ENCODE measurements around the gene PYGO2. TPM values are rescaled to one million over a fixed set of nuclear protein-coding genes. Genes with fewer than 3 reads are reported as not detected.

PYGO2 gene
- total RNA-seq, 4 donors from 2014 or later = 13.4 to 23.9 (median 14.8) TPM

DNA sequence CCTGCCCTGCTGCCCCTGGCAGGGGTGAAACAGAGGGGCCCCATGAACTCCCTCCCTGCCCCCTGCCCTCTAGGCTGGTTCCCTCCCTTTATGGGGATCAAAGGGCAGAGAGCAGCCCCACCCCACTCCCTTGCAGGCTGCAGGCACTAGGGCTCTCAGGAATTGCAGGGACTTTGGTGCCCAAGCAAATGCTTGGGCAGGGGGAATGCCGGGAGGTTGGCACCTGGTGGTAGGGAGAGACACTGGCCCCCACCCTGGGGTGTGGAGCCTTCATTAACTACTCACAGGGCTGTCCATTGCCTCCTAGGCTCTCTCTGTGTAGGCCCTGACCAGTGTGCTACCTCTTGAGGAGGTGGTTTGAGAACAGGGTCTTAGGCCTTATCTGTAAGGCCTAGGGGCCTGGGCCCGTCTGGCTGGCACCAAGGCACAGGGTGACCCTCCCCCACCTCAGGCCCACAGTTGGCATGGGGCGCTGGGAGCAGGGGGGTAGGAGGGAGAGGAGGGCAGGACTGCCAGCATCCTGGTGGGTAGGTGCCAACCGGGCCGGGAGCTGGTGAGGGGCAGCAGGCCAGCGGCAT, 45.8 kb upstream of the PYGO2 start:
- TF ChIP-seq, protein P1, sequence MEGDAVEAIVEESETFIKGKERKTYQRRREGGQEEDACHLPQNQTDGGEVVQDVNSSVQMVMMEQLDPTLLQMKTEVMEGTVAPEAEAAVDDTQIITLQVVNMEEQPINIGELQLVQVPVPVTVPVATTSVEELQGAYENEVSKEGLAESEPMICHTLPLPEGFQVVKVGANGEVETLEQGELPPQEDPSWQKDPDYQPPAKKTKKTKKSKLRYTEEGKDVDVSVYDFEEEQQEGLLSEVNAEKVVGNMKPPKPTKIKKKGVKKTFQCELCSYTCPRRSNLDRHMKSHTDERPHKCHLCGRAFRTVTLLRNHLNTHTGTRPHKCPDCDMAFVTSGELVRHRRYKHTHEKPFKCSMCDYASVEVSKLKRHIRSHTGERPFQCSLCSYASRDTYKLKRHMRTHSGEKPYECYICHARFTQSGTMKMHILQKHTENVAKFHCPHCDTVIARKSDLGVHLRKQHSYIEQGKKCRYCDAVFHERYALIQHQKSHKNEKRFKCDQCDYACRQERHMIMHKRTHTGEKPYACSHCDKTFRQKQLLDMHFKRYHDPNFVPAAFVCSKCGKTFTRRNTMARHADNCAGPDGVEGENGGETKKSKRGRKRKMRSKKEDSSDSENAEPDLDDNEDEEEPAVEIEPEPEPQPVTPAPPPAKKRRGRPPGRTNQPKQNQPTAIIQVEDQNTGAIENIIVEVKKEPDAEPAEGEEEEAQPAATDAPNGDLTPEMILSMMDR (IDR thresholded peaks at IDR 0.05; ENCODE audit: low read depth) = no peak

DNA sequence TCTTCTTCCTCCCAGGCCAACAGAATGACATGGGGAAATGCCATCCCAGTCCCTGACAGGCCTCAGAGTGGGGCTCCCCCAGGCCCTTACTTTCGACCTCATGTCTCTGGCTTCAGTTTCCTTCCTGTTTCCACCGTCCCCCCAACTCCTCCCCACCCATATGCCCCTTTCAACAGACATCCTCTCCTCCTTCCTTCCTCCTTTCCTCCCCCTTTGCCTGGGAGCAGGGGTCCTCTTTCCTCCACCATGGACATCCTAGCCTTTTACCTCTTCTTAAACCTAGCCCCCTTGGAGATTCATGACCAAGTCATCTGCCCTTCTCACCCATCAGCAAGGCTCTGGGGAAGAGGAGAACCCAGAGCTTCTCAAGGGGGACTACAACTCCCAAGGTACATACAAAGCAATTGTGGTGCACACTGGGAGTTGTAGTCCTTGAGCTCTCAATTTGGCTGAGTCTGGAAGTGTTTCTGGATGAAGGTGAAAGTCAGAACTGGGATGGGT, 45.1 kb upstream of the PYGO2 start:
- TF ChIP-seq, protein P1 (IDR thresholded peaks at IDR 0.05; ENCODE audit: low read depth) = no peak

DNA sequence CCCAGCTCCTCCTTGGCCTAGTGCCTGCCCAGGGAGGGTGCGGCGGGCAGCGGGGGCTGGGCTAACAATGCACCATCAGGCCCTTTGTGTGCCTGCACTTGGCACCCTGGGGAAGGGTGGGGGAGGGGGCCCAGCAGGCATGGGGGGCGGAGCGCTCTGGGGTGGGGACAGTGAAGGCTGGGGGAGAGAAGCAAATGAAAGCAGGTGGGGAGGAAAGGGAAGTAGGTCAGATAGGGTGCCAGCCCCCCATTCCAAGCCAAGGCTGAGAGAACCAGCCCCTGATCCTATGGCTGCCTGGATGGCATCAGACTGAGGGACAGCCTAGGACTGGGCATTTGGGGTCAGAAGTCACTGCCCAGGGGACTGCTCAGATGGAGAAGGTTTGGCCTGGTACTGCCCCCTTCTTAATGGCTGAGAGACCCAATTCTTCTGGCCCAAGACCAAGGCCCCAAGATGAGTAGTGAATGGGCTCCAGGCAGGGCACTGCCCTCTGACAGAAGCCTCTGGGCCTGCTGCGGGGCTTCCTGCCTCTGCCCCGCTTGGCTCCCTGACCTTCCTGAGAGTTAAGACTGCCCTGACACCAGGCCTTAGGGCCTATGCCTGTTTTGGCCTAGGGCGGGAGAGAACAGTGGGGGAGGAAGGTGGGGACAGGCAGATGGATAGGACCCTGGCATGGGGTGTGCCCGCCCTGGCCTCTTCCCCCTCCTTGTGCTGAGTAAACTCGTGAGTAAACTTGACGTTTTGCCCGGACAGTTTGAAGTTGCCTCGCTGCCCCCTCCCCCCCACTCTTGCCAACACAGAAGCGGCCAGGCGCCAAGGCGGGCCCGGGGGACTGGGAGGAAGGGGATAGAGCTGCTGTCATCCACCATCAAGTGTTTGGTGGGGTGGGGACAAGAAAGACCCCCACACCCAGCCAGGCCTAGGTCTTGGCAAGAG, 43.8 kb upstream of the PYGO2 start:
- TF ChIP-seq, protein P1 (IDR thresholded peaks at IDR 0.05; ENCODE audit: low read depth) = no peak

DNA sequence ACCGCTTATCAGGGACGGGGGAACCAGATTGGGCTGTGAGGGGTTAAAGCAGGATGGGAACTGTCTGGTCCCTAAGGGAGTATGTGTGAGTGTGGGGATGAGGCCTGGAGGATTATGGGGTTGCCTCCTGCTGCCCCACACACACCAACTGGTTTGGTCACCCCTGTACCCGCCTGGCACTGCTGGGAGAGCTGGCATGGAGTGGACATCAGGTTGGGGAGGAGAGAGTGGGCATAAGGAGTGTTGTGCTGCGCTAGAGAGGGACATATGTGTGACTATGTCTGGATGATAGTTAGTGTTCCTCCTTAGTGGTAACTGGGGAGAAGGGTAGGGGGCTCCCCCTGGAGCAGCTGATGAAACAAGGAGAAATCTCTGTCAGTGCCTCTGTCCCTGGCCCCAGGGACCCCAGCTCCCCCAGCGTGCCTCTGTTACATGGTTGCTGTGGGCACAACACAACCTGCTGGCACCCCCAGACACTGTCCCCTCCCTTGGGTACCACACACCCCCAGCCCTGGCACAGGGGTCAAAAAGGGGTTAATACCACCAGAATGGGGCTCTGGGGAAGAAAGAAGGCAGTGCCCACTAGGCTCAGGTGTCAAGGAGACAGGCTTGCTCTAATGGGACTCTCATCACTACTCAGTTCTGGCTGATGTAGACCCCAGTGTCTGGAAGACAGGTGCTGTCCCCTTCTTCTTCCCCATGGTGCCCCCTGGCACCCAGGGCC, 42.9 kb upstream of the PYGO2 start:
- TF ChIP-seq, protein P1 (IDR thresholded peaks at IDR 0.05; ENCODE audit: low read depth) = no peak

DNA sequence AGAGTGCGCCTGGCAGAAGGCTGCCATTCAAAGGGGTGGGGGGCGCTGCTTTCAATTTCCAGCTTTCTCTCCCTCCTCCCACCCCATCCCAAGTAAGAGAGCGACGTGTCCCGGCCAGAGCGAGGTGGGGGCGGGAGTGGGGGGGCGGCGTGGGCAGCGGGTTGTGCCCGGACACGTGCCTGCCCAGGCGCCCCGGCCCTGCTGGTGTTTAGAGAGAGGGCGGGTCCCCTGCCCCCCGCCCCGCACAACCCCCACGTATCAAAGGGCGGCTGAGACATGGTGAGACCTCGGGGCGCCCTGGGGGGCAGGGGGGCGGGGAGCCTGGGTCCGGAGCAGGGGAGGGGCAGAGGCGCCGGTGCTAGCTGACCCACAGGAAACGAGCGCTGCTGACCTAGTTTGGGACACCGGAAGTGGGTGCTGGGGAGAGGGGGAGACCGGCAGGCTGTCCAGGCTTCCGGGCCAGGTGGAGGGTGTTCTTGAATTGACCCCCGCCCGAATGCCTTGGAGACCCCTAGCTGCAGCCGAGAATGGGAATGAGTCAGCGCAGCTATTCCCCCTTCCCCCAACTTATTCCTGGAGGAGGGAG, 42.3 kb upstream of the PYGO2 start:
- TF ChIP-seq, protein P1 (IDR thresholded peaks at IDR 0.05; ENCODE audit: low read depth) = no peak

DNA sequence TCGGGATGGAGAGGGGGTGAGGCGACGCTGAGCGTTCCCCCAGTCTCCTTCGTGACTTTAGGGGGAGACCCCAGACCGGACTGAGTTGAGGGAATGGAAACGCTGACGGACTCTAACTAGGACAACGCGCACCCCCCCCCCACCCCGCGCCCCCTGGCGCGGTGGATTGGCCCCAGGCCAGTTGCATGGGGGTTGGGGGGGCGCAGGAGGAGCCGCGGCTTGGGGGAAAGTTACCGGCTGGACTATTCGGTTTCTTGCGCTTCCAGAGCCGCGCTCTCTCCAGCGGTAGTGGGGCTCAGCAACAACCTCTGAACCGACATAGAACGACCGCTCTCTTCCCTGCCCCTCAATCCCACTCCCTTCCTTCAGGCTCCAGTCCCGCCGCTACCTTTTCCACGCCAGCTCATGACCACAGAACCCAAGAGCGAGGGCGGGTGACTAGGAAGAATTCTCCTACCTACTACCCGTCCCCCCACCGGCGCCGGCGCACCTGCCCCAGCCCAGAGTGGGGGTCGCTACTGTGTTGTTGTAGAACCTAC, 41.7 kb upstream of the PYGO2 start:
- TF ChIP-seq, protein P1 (IDR thresholded peaks at IDR 0.05; ENCODE audit: low read depth) = no peak
